Calu3 (cell line): ENCODE results near the gene PTPRN2. TPM values are rescaled to one million over a fixed set of nuclear protein-coding genes. Genes with fewer than 3 reads are reported as not detected.

Experiments
- BruUV-seq: library from RNA; stranded (reverse); fragments of 400-500 nt; replicated peaks from 2 replicates; lab custom pipeline; 2021; lab: Mats Ljungman, UMichigan
- CTCF ChIA-PET: fragments of 300-600 bp; sonication (Branson Sonifier 250); formaldehyde crosslinking; loops from one replicate; lab custom pipeline; 2022; ENCODE audit warnings: antibody characterized with exemption; lab: Charles Lee
- DNase-seq: peaks from one replicate; pipeline ENCODE4 v3.0.0; 2022
- H3K27ac Mint-ChIP-seq: one replicate; pipeline ENCODE4 v1.8.0; 2022; ENCODE audit warnings: mixed read lengths; ENCODE audit not compliant: unreplicated experiment
- H3K27me3 Mint-ChIP-seq: one replicate; pipeline ENCODE4 v1.8.0; 2022; ENCODE audit warnings: mixed read lengths; ENCODE audit not compliant: unreplicated experiment
- H3K36me3 Mint-ChIP-seq: one replicate; pipeline ENCODE4 v1.8.0; 2022; ENCODE audit warnings: mild to moderate bottlenecking, moderate library complexity, mixed read lengths; ENCODE audit not compliant: insufficient read depth, unreplicated experiment
- H3K4me1 Mint-ChIP-seq: one replicate; pipeline ENCODE4 v1.8.0; 2022; ENCODE audit warnings: mild to moderate bottlenecking, low read depth, mixed read lengths; ENCODE audit not compliant: unreplicated experiment
- H3K4me3 Mint-ChIP-seq: one replicate; pipeline ENCODE4 v1.8.0; 2022; ENCODE audit warnings: mild to moderate bottlenecking, low read depth, moderate library complexity, mixed read lengths; ENCODE audit not compliant: unreplicated experiment
- H3K9me3 Mint-ChIP-seq: one replicate; pipeline ENCODE4 v1.8.0; 2022; ENCODE audit warnings: low read depth, mixed read lengths; ENCODE audit not compliant: unreplicated experiment
- intact Hi-C: fragments of 100-400 bp; cut with micrococcal nuclease; formaldehyde crosslinking; loops from one replicate; pipeline ENCODE4 v1.10.0; 2022; ENCODE audit not compliant: unreplicated experiment
- total RNA-seq: library from RNA; stranded (reverse); gene quantifications from 2 replicates; pipeline ENCODE4 v1.2.3, GENCODE V29; 2022
- TF ChIP-seq, protein P1 (sequence below): fragments of 200-600 bp; IDR thresholded peaks from one replicate; pipeline ENCODE4 v1.8.0; 2022; ENCODE audit warnings: antibody characterized with exemption; ENCODE audit not compliant: unreplicated experiment

The PTPRN2 gene
- total RNA-seq, 1 experiment from 2014 or later, result 2.0 TPM

DNA sequence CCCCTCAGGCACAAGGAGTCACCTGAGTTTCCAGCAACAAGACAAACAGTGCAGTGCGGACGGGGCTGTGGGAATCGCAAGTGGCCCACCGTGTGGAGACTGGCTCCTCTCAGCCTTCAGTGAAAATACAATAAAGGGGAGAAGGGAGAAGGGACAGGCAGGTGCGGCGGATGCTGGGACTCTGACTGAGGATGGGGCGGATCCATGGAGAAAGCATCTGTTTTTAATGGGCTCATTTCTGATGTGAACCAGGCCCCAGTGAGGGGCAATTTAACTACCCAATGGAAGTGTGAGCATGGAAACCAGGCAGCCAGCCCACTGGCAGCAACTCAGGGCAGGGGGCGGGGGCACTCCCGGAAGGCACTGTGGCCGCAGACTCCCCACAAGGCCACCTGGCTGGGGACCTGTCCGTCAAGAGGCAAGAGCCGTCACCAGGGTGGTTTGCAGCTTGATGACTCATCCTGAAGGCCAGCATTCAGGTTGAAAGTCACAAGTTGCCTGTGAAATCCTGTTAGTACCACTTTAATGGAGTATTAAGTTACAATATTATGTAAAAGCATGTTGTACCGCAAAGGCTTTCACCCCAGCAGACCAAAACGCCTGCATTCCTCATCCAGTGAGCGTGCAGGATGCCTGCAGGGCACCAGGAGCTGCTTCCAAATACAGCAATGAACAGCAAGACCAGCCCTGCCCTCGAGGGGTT lies 476.4 kb downstream of the PTPRN2 start:
- no peak for DNase-seq
- Mint-ChIP-seq H3K9me3 (peaks cover 32% of the 10 kb centered on the region), H3K4me1 (no peaks in the 10 kb centered on the region), H3K4me3 (no peak overlapping the region), H3K36me3 (no peaks in the 10 kb centered on the region), H3K27ac (no peak overlapping the region), H3K27me3 (no peaks in the 10 kb centered on the region)
- CTCF ChIA-PET, result no interaction called here
- TF ChIP-seq, protein P1, sequence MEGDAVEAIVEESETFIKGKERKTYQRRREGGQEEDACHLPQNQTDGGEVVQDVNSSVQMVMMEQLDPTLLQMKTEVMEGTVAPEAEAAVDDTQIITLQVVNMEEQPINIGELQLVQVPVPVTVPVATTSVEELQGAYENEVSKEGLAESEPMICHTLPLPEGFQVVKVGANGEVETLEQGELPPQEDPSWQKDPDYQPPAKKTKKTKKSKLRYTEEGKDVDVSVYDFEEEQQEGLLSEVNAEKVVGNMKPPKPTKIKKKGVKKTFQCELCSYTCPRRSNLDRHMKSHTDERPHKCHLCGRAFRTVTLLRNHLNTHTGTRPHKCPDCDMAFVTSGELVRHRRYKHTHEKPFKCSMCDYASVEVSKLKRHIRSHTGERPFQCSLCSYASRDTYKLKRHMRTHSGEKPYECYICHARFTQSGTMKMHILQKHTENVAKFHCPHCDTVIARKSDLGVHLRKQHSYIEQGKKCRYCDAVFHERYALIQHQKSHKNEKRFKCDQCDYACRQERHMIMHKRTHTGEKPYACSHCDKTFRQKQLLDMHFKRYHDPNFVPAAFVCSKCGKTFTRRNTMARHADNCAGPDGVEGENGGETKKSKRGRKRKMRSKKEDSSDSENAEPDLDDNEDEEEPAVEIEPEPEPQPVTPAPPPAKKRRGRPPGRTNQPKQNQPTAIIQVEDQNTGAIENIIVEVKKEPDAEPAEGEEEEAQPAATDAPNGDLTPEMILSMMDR, result no peak
- no TSS peak for BruUV-seq
- intact Hi-C loops, result no loop called here

GRCh38 chr7:158110661-158111048 lies 477.0 kb downstream of the PTPRN2 start:
- H3K4me3 Mint-ChIP-seq, result no peak overlapping the region
- no TSS peak for BruUV-seq
- intact Hi-C loops, result no loop called here

GRCh38 chr7:158110034-158110590 lies 477.5 kb downstream of the PTPRN2 start:
- no TSS peak for BruUV-seq
- Mint-ChIP-seq H3K9me3 (peaks cover 29% of the 10 kb centered on the region), H3K27me3 (no peaks in the 10 kb centered on the region), H3K27ac (no peak overlapping the region), H3K4me1 (no peaks in the 10 kb centered on the region), H3K36me3 (no peaks in the 10 kb centered on the region), H3K4me3 (no peak overlapping the region)
- intact Hi-C loops, result no loop called here
- no peak for DNase-seq
- CTCF ChIA-PET, result no interaction called here
- TF ChIP-seq, protein P1, result no peak

More at GRCh38 chr7:158110661-158111048, 477.0 kb downstream of the PTPRN2 start:
- TF ChIP-seq, protein P1, result no peak
- Mint-ChIP-seq H3K36me3 (no peaks in the 10 kb centered on the region), H3K27me3 (no peaks in the 10 kb centered on the region), H3K9me3 (peaks cover 32% of the 10 kb centered on the region), H3K4me1 (no peaks in the 10 kb centered on the region), H3K27ac (no peak overlapping the region)
- CTCF ChIA-PET, result no interaction called here
- no peak for DNase-seq

GRCh38 chr7:158109364-158110033 lies 478.1 kb downstream of the PTPRN2 start:
- Mint-ChIP-seq H3K9me3 (peaks cover 27% of the 10 kb centered on the region), H3K36me3 (no peaks in the 10 kb centered on the region), H3K4me3 (no peak overlapping the region), H3K27me3 (no peaks in the 10 kb centered on the region), H3K4me1 (no peaks in the 10 kb centered on the region), H3K27ac (no peak overlapping the region)
- TF ChIP-seq, protein P1, result no peak
- no peak for DNase-seq
- intact Hi-C loops, result no loop called here
- BruUV-seq, result no TSS peak
- CTCF ChIA-PET, result no interaction called here
